Lower lobe of right lung (tissue), 2 donors: ENCODE data around the gene PMAIP1. TPM values are rescaled to one million over a fixed set of nuclear protein-coding genes. Genes with fewer than 3 reads are reported as not detected.
A peak's percentile ranks its signal among the peaks of the same experiment; 100 is the strongest.
"Not testable (repeated sequence)": the region's sequence is repeated elsewhere in the genome, so short reads cannot be mapped to it uniquely, and the experiment has no call there.

ENCODE experiments used
- ATAC-seq, 2 donors: fragments of 200-7000 bp; cut with Tn5 transposase; one replicate each; pipeline ENCODE4 v1.9.1; 2020 to 2022; ENCODE audit warnings: mild to moderate bottlenecking in 2 of 2, moderate library complexity in 2 of 2
- DNase-seq: peaks from one replicate; pipeline ENCODE4 v3.0.0-alpha.2; 2020
- H3K27ac ChIP-seq: fragments of 200-600 bp; one replicate; pipeline ENCODE4 v1.8.0; 2022
- H3K27me3 ChIP-seq: fragments of 200-600 bp; one replicate; pipeline ENCODE4 v1.8.0; 2022; ENCODE audit warnings: low read depth
- H3K36me3 ChIP-seq: fragments of 200-600 bp; one replicate; pipeline ENCODE4 v1.8.0; 2022; ENCODE audit warnings: mild to moderate bottlenecking
- H3K4me1 ChIP-seq: fragments of 200-600 bp; one replicate; pipeline ENCODE4 v1.8.0; 2022
- H3K4me3 ChIP-seq: fragments of 200-600 bp; one replicate; pipeline ENCODE4 v1.8.0; 2022; ENCODE audit warnings: mild to moderate bottlenecking
- H3K9me3 ChIP-seq: fragments of 200-600 bp; one replicate; pipeline ENCODE4 v1.8.0; 2022
- CTCF ChIP-seq: fragments of 200-600 bp; IDR thresholded peaks from one replicate; pipeline ENCODE4 v1.8.0; 2022; ENCODE audit warnings: antibody characterized with exemption, mild to moderate bottlenecking
- intact Hi-C: fragments of 100-400 bp; cut with DNase I; formaldehyde crosslinking; loops from one replicate; pipeline ENCODE4 v1.11.0; 2022
- long read RNA-seq: library from polyadenylated mRNA; unstranded; transcript quantifications from one replicate; pipeline ENCODE4 v2.0.0, GENCODE V29; 2021
- total RNA-seq: library from RNA; stranded (reverse); fragmentation: NEBNext Ultra II Directional; extraction: Animal tissue kit (Norgen Biotek cat#: 25700); gene quantifications from one replicate; pipeline ENCODE4 v1.2.1, GENCODE V29; 2021
- donor health status: DM: no; HTN: yes; CAD: no; lungs with severe emphysema.

The PMAIP1 gene
- total RNA-seq, result 1.6 TPM
- long read RNA-seq, partial matches to known transcripts, result 0 of 1 reads
- long read RNA-seq, other reads (novel, unspliced or antisense), result 0 of 1 reads

- Histone ChIP-seq H3K27ac (peak within 1 kb of the TSS; percentile 83), H3K4me3 (peak within 1 kb of the TSS; percentile 71), H3K36me3 (no peaks in the 10 kb centered on the region), H3K4me1 (peaks cover 24% of the 10 kb centered on the region), H3K27me3 (peaks cover 6% of the 10 kb centered on the region), H3K9me3 (no peaks in the 10 kb centered on the region)
- ATAC-seq (peak; percentile 98), DNase-seq (peak; percentile 90)
- intact Hi-C loops, result no loop called here
- no peak for TF ChIP-seq CTCF
Measured at GRCh38 chr18:59899298-59900221, at the start of gene PMAIP1. Gene PMAIP1, plus strand, starts transcription at chr18:59899996. Its CDS starts 182 bp downstream, at chr18:59900178.

GRCh38 chr18:59851784-59852399 lies 47.9 kb upstream of the PMAIP1 start:
- intact Hi-C loops, result no loop called here
- H3K4me3 ChIP-seq, result no peak overlapping the region
- no peaks in the 10 kb centered on the region for H3K36me3 ChIP-seq
- no peak for TF ChIP-seq CTCF
- ATAC-seq (no peak), DNase-seq (no peak)
- no peak overlapping the region for H3K27ac ChIP-seq
- no peaks in the 10 kb centered on the region for H3K9me3 ChIP-seq
- H3K27me3 ChIP-seq, result no peaks in the 10 kb centered on the region
- H3K4me1 ChIP-seq, result no peaks in the 10 kb centered on the region

GRCh38 chr18:59852548-59852947 lies 47.2 kb upstream of the PMAIP1 start:
- Histone ChIP-seq H3K9me3 (no peaks in the 10 kb centered on the region), H3K27me3 (no peaks in the 10 kb centered on the region), H3K27ac (no peak overlapping the region), H3K4me1 (no peaks in the 10 kb centered on the region), H3K36me3 (no peaks in the 10 kb centered on the region), H3K4me3 (no peak overlapping the region)
- no peak for DNase-seq
- no peak for ATAC-seq
- TF ChIP-seq CTCF, result no peak
- intact Hi-C loops, result no loop called here

GRCh38 chr18:59853380-59853779 lies 46.4 kb upstream of the PMAIP1 start:
- ATAC-seq, result no peak
- intact Hi-C loops, result no loop called here
- Histone ChIP-seq H3K27ac (no peak overlapping the region), H3K9me3 (no peaks in the 10 kb centered on the region), H3K4me3 (no peak overlapping the region), H3K4me1 (no peaks in the 10 kb centered on the region), H3K36me3 (no peaks in the 10 kb centered on the region), H3K27me3 (no peaks in the 10 kb centered on the region)
- no peak for TF ChIP-seq CTCF
- no peak for DNase-seq

GRCh38 chr18:59853988-59854387 lies 45.8 kb upstream of the PMAIP1 start:
- H3K36me3 ChIP-seq, H3K4me1 ChIP-seq, intact Hi-C loops, H3K9me3 ChIP-seq, H3K4me3 ChIP-seq, DNase-seq, H3K27ac ChIP-seq, H3K27me3 ChIP-seq: not testable (repeated sequence)
- ATAC-seq, result peak; percentile 59 to 85

GRCh38 chr18:59861009-59861408 lies 38.8 kb upstream of the PMAIP1 start:
- Histone ChIP-seq H3K27me3 (no peaks in the 10 kb centered on the region), H3K4me1 (no peaks in the 10 kb centered on the region), H3K27ac (no peak overlapping the region), H3K9me3 (no peaks in the 10 kb centered on the region), H3K36me3 (no peaks in the 10 kb centered on the region), H3K4me3 (no peak overlapping the region)
- no peak for ATAC-seq
- no peak for TF ChIP-seq CTCF
- intact Hi-C loops, result no loop called here
- DNase-seq, result no peak
